Subcutaneous abdominal adipose tissue (tissue), 5 donors: ENCODE data around the gene ZNF513.

Experiments
- H3K27ac ChIP-seq: one replicate; pipeline ENCODE4 v1.7.0; 2013; ENCODE audit warnings: low read depth, mild to moderate bottlenecking, inconsistent platforms, low read length, moderate library complexity
- H3K27me3 ChIP-seq, 5 donors: one replicate each; pipeline ENCODE4 v1.7.0; 2013; ENCODE audit warnings: low read length in 5 of 5, inconsistent platforms in 1 of 5; ENCODE audit not compliant: control insufficient read depth in 5 of 5, insufficient read depth in 4 of 5
- H3K36me3 ChIP-seq, 5 donors: one replicate each; pipeline ENCODE4 v1.7.0; 2013; ENCODE audit warnings: low read length in 5 of 5; ENCODE audit not compliant: control insufficient read depth in 5 of 5, insufficient read depth in 5 of 5
- H3K4me1 ChIP-seq, 5 donors: one replicate each; pipeline ENCODE4 v1.7.0; 2013; ENCODE audit warnings: low read length in 5 of 5, mild to moderate bottlenecking in 3 of 5, moderate library complexity in 1 of 5; ENCODE audit not compliant: control insufficient read depth in 5 of 5, insufficient read depth in 5 of 5
- H3K4me3 ChIP-seq, 5 donors: one replicate each; pipeline ENCODE4 v1.7.0; 2013; ENCODE audit warnings: low read length in 5 of 5, low read depth in 1 of 5
- H3K9ac ChIP-seq, 5 donors: one replicate each; pipeline ENCODE4 v1.7.0; 2013; ENCODE audit warnings: low read length in 5 of 5, mild to moderate bottlenecking in 4 of 5, moderate library complexity in 3 of 5
- H3K9me3 ChIP-seq, 5 donors: one replicate each; pipeline ENCODE4 v1.7.0; 2013; ENCODE audit warnings: low read length in 5 of 5; ENCODE audit not compliant: control insufficient read depth in 5 of 5
- donor health status: healthy.
- donor health status: healthy.
- donor health status: healthy.
- donor health status: healthy.
- donor health status: healthy.

The ZNF513 gene

GRCh38 chr2:27335311-27335710, 45.2 kb downstream of the ZNF513 start:
- Histone ChIP-seq H3K4me3 (no peak overlapping the region), H3K27ac (no peak overlapping the region), H3K27me3 (no peaks in the 10 kb centered on the region), H3K4me1 (no peaks in the 10 kb centered on the region), H3K9me3 (no peaks in the 10 kb centered on the region), H3K36me3 (peaks cover 17 to 88% (median 76%) of the 10 kb centered on the region in 5 donors), H3K9ac (no peak overlapping the region)
